Motor neuron (in vitro differentiated cells): ENCODE results near the gene GRIN3A. TPM values are rescaled to one million over a fixed set of nuclear protein-coding genes. Genes with fewer than 3 reads are reported as not detected.
"Not testable (repeated sequence)": the region's sequence is repeated elsewhere in the genome, so short reads cannot be mapped to it uniquely, and the experiment has no call there.

Experiments
- ATAC-seq, 8 experiments: fragments of 200-7000 bp; cut with Tn5 transposase; replicated peaks in 6 of 8; 2 replicates each; pipeline ENCODE4 v1.8.0; 2021; ENCODE audit warnings: mild to moderate bottlenecking in 8 of 8, moderate library complexity in 8 of 8
- H3K27ac ChIP-seq, 2 donors: fragments of 250-450 bp; sonication (Bioruptor Pico); 2 replicates each; pipeline ENCODE4 v1.9.0; 2021; ENCODE audit warnings: antibody characterized with exemption in 2 of 2, mild to moderate bottlenecking in 2 of 2, moderate library complexity in 1 of 2
- H3K4me1 ChIP-seq, 2 donors: fragments of 250-450 bp; sonication (Bioruptor Pico); replicated peaks in 1 of 2; 2 replicates each; pipeline ENCODE4 v1.6.1; 2021; ENCODE audit warnings: antibody characterized with exemption in 2 of 2, mild to moderate bottlenecking in 2 of 2, moderate library complexity in 1 of 2
- H3K4me3 ChIP-seq, 5 donors: fragments of 250-450 bp; sonication (Bioruptor Pico); 2 replicates each; pipeline ENCODE4 v1.9.0; 2021; ENCODE audit warnings: antibody characterized with exemption in 5 of 5, mild to moderate bottlenecking in 5 of 5, moderate library complexity in 4 of 5
- WGBS, 10 experiments: fragments of 450-650 bp; shearing (Covaris generic); methylation state at CpG; one replicate each; pipeline ENCODE4 v1.0.0; 2022; 5-methylcytosine and 5-hydroxymethylcytosine counted together
- in situ Hi-C, 9 experiments: fragments of 400-800 bp; cut with MboI; loops; one replicate each; pipeline ENCODE4 v1.15.0; 2021; ENCODE audit warnings: low sequenced_read_pairs in 9 of 9, low pct_unique_long_range_greater_than_20kb in 2 of 9; ENCODE audit not compliant: unreplicated experiment in 9 of 9
- total RNA-seq, 8 experiments: library from RNA; unstranded; fragments of 300-600 nt; gene quantifications; 2 replicates each; pipeline versions ENCODE4 v1.2.3 to v1.2.4, GENCODE V29; 2022

GRIN3A gene
- total RNA-seq, 8 experiments from 2014 or later = 0.36 to 7.3 (median 1.00) TPM

GRCh38 chr9:101562966-101563365 is 175.5 kb downstream of the GRIN3A start:
- ATAC-seq = no peak
- in situ Hi-C loops = no loop called here
- Histone ChIP-seq H3K4me1 (no peaks in the 10 kb centered on the region), H3K4me3 (no peak overlapping the region), H3K27ac (no peak overlapping the region)
- 78 to 100% (median 100%) methylated on average over 1 of the region's 1 CpG; no CpG with 5 or more reads in 2 of the 10 experiments for WGBS, 10 experiments

- in situ Hi-C loops = no loop called here
- no peak overlapping the region for H3K4me3 ChIP-seq
- WGBS, 10 experiments = 88 to 100% (median 100%) methylated on average over 1 of the region's 1 CpG; no CpG with 5 or more reads in 3 of the 10 experiments
- H3K4me1 ChIP-seq = no peaks in the 10 kb centered on the region
- no peak for ATAC-seq
- H3K27ac ChIP-seq = no peak overlapping the region
Observed at GRCh38 chr9:101561740-101562139, 176.7 kb downstream of the GRIN3A start.

GRCh38 chr9:101549472-101550098 is 188.9 kb downstream of the GRIN3A start:
- H3K4me3 ChIP-seq, H3K27ac ChIP-seq, ATAC-seq, H3K4me1 ChIP-seq, in situ Hi-C loops: not testable (repeated sequence)
- 80 to 97% (median 95%) methylated on average over 1 to 10 of the region's 18 CpGs; no CpG with 5 or more reads in 4 of the 10 experiments for WGBS, 10 experiments

- Histone ChIP-seq H3K27ac (no peak overlapping the region), H3K4me1 (no peaks in the 10 kb centered on the region), H3K4me3 (no peak overlapping the region)
- WGBS, 10 experiments = 94 to 100% (median 97%) methylated on average over 3 to 8 of the region's 14 CpGs; no CpG with 5 or more reads in 6 of the 10 experiments
- ATAC-seq = no peak
- in situ Hi-C loops = no loop called here
Observed at GRCh38 chr9:101543098-101543735, 195.2 kb downstream of the GRIN3A start.

GRCh38 chr9:101540069-101540468 is 198.4 kb downstream of the GRIN3A start:
- WGBS, 10 experiments = 88 to 100% (median 97%) methylated on average over 2 to 8 of the region's 8 CpGs; no CpG with 5 or more reads in 1 of the 10 experiments
- no peak for ATAC-seq
- in situ Hi-C loops = no loop called here
- Histone ChIP-seq H3K27ac (no peak overlapping the region), H3K4me3 (no peak overlapping the region), H3K4me1 (peaks cover 0 to 4% of the 10 kb centered on the region in 2 donors)

GRCh38 chr9:101536938-101537337 is 201.5 kb downstream of the GRIN3A start:
- Histone ChIP-seq H3K27ac (no peak overlapping the region), H3K4me3 (no peak overlapping the region), H3K4me1 (peaks cover 3 to 11% of the 10 kb centered on the region in 2 donors)
- 29 to 94% (median 90%) methylated on average over 1 to 2 of the region's 2 CpGs; no CpG with 5 or more reads in 4 of the 10 experiments for WGBS, 10 experiments
- ATAC-seq = no peak
- in situ Hi-C loops = no loop called here

- ATAC-seq = no peak
- H3K4me3 ChIP-seq = no peak overlapping the region
- in situ Hi-C loops = no loop called here
Observed at GRCh38 chr9:101536351-101536750, 202.1 kb downstream of the GRIN3A start.

GRCh38 chr9:101533334-101534204 is 204.9 kb downstream of the GRIN3A start, which contains the start of gene RNF20:
TSS of gene RNF20 (plus strand) at chr9:101533853. CDS start at chr9:101535424, 1,571 bp downstream.
- peak; percentile 94 to 98 (median 98) for ATAC-seq
- Histone ChIP-seq H3K27ac (peak within 1 kb of the TSS; percentile 93 to 94), H3K4me3 (peak within 1 kb of the TSS; percentile 52 to 90 (median 55)), H3K4me1 (peaks cover 3 to 11% of the 10 kb centered on the region in 2 donors)
- in situ Hi-C loops = loop anchor here in 1 of 9 experiments (5.0 kb wide), 1 partner anchor 71 kb away; no protein-coding TSS in a partner anchor
- WGBS, 10 experiments = 0 to 40% (median 1%) methylated on average over 1 to 26 of the region's 45 CpGs; no CpG with 5 or more reads in 1 of the 10 experiments

More at GRCh38 chr9:101536351-101536750, 202.1 kb downstream of the GRIN3A start:
- Histone ChIP-seq H3K4me1 (peaks cover 3 to 11% of the 10 kb centered on the region in 2 donors), H3K27ac (no peak overlapping the region)

GRCh38 chr9:101530076-101530711 is 208.3 kb downstream of the GRIN3A start:
- Histone ChIP-seq H3K4me3 (no peak overlapping the region), H3K4me1 (peaks cover 3 to 9% of the 10 kb centered on the region in 2 donors), H3K27ac (no peak overlapping the region)
- in situ Hi-C loops = loop anchor here in 1 of 9 experiments (5.0 kb wide), 1 partner anchor 68 kb away; no protein-coding TSS in a partner anchor
- ATAC-seq = peak in 3 of 8 experiments; percentile 9 to 22 (median 12)
- WGBS, 10 experiments = 0 to 65% (median 20%) methylated on average over 2 to 6 of the region's 6 CpGs; no CpG with 5 or more reads in 1 of the 10 experiments

GRCh38 chr9:101528015-101528414 is 210.4 kb downstream of the GRIN3A start:
- H3K4me3 ChIP-seq = no peak overlapping the region
- no peak for ATAC-seq
- H3K27ac ChIP-seq = no peak overlapping the region
- H3K4me1 ChIP-seq = no peaks in the 10 kb centered on the region
- in situ Hi-C loops = loop anchor here in 1 of 9 experiments (10.0 kb wide), 1 partner anchor 63 kb away; no protein-coding TSS in a partner anchor

- H3K4me1 ChIP-seq = no peaks in the 10 kb centered on the region
- H3K27ac ChIP-seq = no peak overlapping the region
- WGBS, 10 experiments = 51 to 88% (median 80%) methylated on average over 1 to 5 of the region's 6 CpGs; no CpG with 5 or more reads in 1 of the 10 experiments
- peak in 1 of 8 experiments; percentile 34 for ATAC-seq
- in situ Hi-C loops = loop anchor here in 1 of 9 experiments (10.0 kb wide), 1 partner anchor 62 kb away; no protein-coding TSS in a partner anchor
- H3K4me3 ChIP-seq = no peak overlapping the region
Observed at GRCh38 chr9:101527066-101527465, 211.4 kb downstream of the GRIN3A start.

GRCh38 chr9:101524371-101524770 is 214.1 kb downstream of the GRIN3A start:
- in situ Hi-C loops = loop anchor here in 1 of 9 experiments (10.0 kb wide), 1 partner anchor 60 kb away; no protein-coding TSS in a partner anchor
- Histone ChIP-seq H3K27ac (no peak overlapping the region), H3K4me1 (no peaks in the 10 kb centered on the region), H3K4me3 (no peak overlapping the region)
- 10 to 100% (median 87%) methylated on average over 1 to 5 of the region's 6 CpGs; no CpG with 5 or more reads in 4 of the 10 experiments for WGBS, 10 experiments
- ATAC-seq = no peak
